HFF-Myc (cell line): ENCODE results near the gene FER.

Experiments used
- DNase-seq: peaks from one replicate; pipeline ENCODE4 v3.0.0-alpha.2; 2011; ENCODE audit warnings: low read depth; ENCODE audit errors: extremely low read depth
- H3K4me3 ChIP-seq: replicated peaks from 2 replicates; pipeline ENCODE4 v1.5.1; 2011; ENCODE audit warnings: low read depth, mild to moderate bottlenecking, control low read depth, low read length
- CTCF ChIP-seq: IDR thresholded peaks from 2 replicates; pipeline ENCODE4 v1.5.1; 2012; ENCODE audit warnings: mild to moderate bottlenecking, low read depth, low read length, control low read depth; ENCODE audit errors: missing control alignments

Gene FER

GRCh38 chr5:109121225-109121624 is 373.5 kb downstream of the FER start:
- no peak overlapping the region for H3K4me3 ChIP-seq
- no peak for TF ChIP-seq CTCF
- DNase-seq: no peak

GRCh38 chr5:109125755-109126429 is 378.2 kb downstream of the FER start:
- H3K4me3 ChIP-seq: no peak overlapping the region
- no peak for TF ChIP-seq CTCF
- no peak for DNase-seq

- DNase-seq: no peak
- no peak overlapping the region for H3K4me3 ChIP-seq
- no peak for TF ChIP-seq CTCF
Measured at GRCh38 chr5:109126481-109126880, 378.8 kb downstream of the FER start.

GRCh38 chr5:109136906-109137305 is 389.2 kb downstream of the FER start:
- TF ChIP-seq CTCF: no peak
- no peak for DNase-seq
- H3K4me3 ChIP-seq: no peak overlapping the region

- no peak for DNase-seq
Measured at GRCh38 chr5:109141222-109142200, 393.8 kb downstream of the FER start.

GRCh38 chr5:109143031-109143430 is 395.3 kb downstream of the FER start:
- no peak for TF ChIP-seq CTCF
- DNase-seq: no peak
- H3K4me3 ChIP-seq: no peak overlapping the region

More at GRCh38 chr5:109141222-109142200, 393.8 kb downstream of the FER start:
- peak; percentile 10 for TF ChIP-seq CTCF
- H3K4me3 ChIP-seq: no peak overlapping the region
